AG09319 (cell line): ENCODE measurements around the gene PLEKHA8.
"Not testable (repeated sequence)": the region's sequence is repeated elsewhere in the genome, so short reads cannot be mapped to it uniquely, and the experiment has no call there.

Source experiments
- DNase-seq: peaks from one replicate; pipeline ENCODE4 v3.0.0-alpha.2; 2010; ENCODE audit warnings: low read depth; ENCODE audit errors: extremely low read depth
- TF ChIP-seq, protein P1 (sequence below): IDR thresholded peaks from 2 replicates; pipeline ENCODE4 v1.5.1; 2011; ENCODE audit warnings: low read depth, mild to moderate bottlenecking, inconsistent platforms, low read length, moderate library complexity

PLEKHA8 gene

DNA sequence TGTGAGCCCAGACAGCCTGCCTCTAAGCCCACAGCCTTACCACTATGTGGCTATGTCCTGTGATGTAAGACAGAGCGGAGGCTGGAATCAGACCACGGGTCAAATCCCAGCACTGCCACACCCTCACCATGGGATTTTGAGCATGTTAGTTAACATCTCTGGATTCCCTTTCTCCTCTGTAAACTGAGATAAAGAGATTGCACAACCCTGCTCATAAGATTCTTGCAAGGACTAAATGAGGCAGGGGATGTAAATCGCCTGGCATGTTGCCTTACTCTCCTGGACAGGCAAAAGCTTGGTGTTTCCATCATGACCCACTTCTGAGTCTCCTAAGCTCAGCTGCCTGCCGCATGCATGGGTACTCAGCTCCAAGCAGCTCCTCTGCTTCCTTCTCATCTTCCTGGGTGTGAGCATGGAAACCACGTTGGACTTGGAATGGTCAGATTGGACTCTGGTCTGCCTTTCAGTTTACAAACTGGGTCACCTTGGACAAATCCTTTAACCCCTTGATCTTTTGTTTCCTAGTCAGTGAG, 65.3 kb downstream of the PLEKHA8 start:
- DNase-seq: no peak
- TF ChIP-seq, protein P1, sequence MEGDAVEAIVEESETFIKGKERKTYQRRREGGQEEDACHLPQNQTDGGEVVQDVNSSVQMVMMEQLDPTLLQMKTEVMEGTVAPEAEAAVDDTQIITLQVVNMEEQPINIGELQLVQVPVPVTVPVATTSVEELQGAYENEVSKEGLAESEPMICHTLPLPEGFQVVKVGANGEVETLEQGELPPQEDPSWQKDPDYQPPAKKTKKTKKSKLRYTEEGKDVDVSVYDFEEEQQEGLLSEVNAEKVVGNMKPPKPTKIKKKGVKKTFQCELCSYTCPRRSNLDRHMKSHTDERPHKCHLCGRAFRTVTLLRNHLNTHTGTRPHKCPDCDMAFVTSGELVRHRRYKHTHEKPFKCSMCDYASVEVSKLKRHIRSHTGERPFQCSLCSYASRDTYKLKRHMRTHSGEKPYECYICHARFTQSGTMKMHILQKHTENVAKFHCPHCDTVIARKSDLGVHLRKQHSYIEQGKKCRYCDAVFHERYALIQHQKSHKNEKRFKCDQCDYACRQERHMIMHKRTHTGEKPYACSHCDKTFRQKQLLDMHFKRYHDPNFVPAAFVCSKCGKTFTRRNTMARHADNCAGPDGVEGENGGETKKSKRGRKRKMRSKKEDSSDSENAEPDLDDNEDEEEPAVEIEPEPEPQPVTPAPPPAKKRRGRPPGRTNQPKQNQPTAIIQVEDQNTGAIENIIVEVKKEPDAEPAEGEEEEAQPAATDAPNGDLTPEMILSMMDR: no peak

DNA sequence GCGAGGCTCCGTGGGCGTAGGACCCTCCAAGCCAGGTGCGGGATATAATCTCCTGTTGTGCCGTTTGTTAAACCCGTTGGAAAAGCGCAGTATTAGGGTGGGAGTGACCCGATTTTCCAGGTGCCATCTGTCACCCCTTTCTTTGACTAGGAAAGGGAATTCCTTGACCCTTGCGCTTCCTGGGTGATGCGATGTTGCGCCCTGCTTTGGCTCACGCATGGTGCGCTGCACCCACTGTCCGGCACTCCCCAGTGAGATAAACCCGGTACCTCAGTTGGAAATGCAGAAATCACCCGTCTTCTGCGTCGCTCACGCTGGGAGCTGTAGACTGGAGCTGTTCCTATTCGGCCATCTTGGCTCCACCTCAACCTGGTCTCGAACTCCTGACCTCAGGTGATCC, 70.4 kb downstream of the PLEKHA8 start:
- DNase-seq: not testable (repeated sequence)

DNA sequence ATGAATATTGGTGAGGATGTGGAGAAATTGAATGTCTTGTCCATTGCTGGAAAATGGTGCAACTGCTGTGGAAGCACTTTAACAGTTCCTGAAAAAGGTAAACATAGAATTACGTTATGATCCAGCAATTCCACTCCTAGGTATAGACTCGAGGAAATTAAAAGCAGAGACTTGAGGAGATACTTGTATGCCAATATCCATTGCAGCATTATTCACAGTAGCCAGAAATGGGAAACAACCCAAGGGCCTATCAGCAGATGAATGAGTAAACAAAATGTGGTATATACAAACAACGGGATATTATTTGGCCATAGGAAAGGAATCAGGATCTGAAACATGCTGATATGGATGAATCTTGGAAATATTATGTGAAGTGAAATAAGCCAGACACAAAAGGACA, 74.1 kb downstream of the PLEKHA8 start:
- no peak for DNase-seq
- TF ChIP-seq, protein P1: no peak

DNA sequence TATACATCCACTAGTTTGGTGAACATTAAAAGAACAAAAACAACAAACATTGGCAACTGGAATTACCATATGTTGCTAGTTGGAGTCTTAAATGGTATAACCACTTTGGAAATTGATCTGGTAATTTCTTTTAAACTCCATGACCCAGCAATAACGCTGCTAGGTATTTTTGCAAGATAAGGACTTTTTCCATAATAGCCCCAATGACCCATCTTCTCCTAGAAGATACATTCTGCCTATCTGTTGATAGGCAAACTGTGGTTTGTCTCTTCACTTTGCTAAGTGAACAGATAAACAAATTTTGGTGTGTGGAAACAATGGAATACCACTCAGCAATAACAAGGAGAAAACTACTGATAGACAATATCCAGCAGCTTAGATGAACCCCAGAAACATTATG, 75.9 kb downstream of the PLEKHA8 start:
- DNase-seq: no peak
- TF ChIP-seq, protein P1: no peak

DNA sequence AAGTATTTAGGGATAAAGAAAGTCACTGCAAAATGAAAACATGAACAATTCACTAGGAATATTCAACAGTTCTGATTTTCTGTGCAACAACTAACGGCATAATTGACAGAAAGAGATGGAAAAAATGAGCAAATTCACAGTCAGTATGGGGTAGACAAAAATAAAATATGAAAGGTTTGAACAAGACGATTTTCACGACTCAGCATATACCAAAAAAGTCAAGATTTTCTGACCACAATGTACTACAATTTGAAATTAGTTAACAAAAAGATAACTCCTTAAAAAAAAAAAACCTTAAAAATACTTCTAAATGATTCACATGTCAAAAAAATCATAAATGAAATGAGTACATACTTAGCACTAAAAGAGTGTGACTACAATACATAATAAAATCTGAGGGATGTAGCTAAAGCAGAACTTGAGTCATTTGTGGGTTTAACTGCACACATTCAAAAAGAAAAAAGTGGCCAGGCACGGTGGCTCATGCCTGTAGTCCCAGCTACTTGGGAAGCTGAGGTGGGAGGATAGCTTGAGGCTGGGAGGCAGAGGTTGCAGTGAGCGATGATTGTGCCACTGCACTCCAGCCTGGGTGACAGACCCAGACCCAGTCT, 84.0 kb downstream of the PLEKHA8 start:
- DNase-seq: no peak
- TF ChIP-seq, protein P1: no peak

DNA sequence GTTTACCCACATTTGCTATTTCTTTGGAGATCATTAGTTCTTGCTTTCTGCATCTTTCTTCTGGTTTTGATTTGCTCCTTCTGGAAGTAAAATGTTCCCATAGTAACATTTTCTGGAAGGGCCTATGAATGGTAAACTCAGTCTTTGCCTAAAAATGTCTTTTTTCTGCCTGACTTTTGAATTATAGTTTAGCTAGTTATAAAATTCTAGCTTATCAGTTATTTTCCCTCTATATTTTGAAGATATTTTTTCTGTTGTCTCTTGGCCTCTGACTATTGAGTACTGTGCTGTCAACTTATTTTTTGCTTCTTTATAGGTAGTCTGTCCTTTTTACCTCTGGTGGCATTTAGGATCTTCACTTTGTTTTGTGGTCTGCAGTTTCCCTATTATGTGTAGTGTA, 84.9 kb downstream of the PLEKHA8 start:
- no peak for DNase-seq
- TF ChIP-seq, protein P1: no peak

DNA sequence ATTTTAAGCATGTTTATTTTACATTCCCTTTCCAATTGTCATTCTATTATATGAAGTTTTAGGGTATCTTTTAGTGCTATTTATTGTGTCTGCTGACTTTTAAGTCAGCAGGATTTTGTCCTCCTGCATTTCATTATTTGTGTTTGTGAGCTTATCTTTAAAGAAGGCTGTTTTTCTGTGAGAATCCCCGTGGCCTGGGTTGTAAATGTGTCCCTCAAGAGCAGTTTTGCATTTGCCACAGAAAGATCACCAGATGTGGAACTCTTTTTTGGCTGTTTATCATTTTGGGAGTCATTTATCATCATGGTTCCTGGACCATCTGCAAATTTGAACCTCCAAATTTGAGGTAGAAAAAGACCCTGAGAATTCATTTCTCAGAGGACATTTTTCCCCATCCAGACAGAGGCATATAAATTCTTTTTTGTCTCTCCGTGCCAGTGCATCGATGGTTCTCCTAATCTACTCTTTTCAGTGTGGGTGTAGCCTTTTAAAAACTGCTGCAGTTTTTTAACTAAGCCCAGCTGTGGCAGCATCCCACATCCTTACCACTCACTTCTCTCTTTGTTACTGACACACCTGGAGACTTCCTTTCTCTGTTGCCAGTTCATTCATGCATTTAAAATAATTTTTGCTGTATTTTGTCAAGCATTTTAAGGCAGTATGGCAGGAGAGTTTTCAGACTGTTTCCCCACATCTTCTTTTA, 86.5 kb downstream of the PLEKHA8 start:
- DNase-seq: no peak
- TF ChIP-seq, protein P1: no peak
